Jurkat, Clone E6-1 (cell line): ENCODE data around the gene BRINP3.

Experiments
- DNase-seq: peaks from one replicate; pipeline ENCODE4 v3.0.0-alpha.2; 2011; ENCODE audit warnings: low read depth, low spot score
- H3K4me3 ChIP-seq: 2 replicates; pipeline ENCODE4 v1.5.1; 2011; ENCODE audit warnings: mild to moderate bottlenecking, low read length, control low read depth, moderate library complexity

The BRINP3 gene

GRCh38 chr1:190344454-190344853, 133.2 kb downstream of the BRINP3 start:
- no peak for DNase-seq

DNA sequence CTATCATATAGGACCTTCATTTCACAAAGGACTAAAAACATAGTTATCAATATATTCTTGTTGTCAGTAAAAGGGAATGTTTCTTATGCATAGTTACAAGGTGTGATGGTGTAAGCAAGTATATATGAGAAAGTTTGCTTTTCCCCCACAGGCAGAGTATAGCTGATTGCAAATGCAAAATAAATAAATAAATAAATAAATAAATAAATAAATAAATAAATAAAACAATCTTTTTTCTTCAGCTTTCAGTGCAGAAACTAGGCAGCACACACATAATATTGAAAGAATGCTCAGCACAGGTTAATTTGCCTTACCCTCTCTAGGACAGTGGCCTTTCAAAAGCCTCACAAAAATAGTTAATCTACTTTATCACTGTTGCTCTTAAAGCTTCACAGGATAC, 138.8 kb downstream of the BRINP3 start:
- H3K4me3 ChIP-seq, result no peak overlapping the region
- no peak for DNase-seq

More at GRCh38 chr1:190344454-190344853, 133.2 kb downstream of the BRINP3 start:
- H3K4me3 ChIP-seq, result no peak overlapping the region

DNA sequence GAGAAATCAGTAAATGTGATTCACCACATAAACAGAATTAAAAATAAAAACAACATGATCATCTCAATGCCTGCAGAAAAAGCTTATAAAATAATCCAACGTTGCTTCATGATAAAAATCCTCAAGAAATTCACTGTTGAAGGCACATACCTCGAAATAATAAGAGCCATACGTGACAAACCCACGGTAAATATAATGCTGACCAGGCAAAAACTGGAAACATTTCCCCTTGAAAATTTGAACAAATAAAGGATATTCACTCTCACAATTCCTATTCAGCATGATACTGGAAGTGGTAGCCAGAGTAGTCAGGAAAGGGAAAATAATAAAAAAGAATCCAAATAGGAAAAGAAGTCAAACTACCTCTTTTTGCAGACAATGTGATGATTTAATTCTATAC, 148.8 kb downstream of the BRINP3 start:
- DNase-seq, result no peak
- H3K4me3 ChIP-seq, result no peak overlapping the region

- no peak overlapping the region for H3K4me3 ChIP-seq
- DNase-seq, result no peak
Measured at GRCh38 chr1:190328361-190328760, 149.3 kb downstream of the BRINP3 start.

GRCh38 chr1:190327271-190327670, 150.4 kb downstream of the BRINP3 start:
- H3K4me3 ChIP-seq, result no peak overlapping the region
- DNase-seq, result no peak

GRCh38 chr1:190323530-190323929, 154.1 kb downstream of the BRINP3 start:
- no peak for DNase-seq
- no peak overlapping the region for H3K4me3 ChIP-seq

DNA sequence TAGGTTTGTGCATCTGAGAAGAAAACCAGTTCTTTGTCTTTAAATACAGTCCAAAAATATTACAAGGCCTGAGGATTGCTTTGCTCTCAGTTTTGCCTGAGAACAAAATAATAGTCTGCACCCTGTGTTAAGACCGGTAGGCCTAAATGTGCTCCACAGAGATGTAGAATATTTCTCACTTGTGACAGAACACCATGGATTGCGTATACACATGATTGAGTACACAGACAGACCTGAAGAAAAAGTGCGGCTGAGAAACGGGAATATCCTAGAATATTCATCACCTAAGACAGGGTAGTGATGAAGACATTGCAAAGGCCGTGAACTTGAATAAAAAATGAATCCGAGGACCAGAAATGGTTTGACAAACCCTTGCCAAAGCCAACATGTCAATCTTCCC, 155.4 kb downstream of the BRINP3 start:
- no peak for DNase-seq
- no peak overlapping the region for H3K4me3 ChIP-seq

DNA sequence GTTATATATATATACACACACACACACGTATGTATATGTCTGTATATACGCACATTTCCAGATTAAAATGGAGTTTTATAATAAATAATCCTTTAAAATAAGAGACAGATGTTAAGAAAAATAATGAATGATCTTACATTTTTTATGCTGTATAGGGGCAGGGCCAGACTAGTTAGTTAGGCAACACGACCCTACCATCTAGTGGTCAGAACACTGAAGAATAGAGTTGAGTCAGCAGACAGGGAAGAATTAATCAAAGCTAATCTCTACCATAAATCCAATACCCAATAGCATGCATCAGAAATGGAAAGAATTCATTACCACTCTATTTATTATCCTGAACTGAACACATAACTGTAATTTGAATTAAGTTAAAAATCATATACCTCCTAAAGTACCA, 156.7 kb downstream of the BRINP3 start:
- H3K4me3 ChIP-seq, result no peak overlapping the region
- DNase-seq, result no peak

DNA sequence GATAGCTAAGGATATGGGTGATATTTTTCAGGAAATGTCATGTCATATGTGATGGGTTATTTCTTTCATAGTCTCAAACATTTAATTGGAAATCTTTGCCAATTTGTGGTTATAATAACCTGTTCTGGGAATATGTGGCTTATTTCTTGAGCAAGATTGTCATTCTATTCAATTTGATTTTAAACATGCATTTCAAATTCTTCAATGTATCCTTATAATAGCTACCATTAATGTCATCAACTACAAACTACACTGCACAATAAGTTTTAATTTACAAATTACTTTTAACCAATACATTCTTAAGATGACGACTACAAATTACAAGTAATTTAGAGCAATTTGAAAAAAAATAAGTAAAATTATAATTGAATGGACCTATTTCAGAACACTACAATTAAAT, 164.9 kb downstream of the BRINP3 start:
- no peak for DNase-seq
- no peak overlapping the region for H3K4me3 ChIP-seq

DNA sequence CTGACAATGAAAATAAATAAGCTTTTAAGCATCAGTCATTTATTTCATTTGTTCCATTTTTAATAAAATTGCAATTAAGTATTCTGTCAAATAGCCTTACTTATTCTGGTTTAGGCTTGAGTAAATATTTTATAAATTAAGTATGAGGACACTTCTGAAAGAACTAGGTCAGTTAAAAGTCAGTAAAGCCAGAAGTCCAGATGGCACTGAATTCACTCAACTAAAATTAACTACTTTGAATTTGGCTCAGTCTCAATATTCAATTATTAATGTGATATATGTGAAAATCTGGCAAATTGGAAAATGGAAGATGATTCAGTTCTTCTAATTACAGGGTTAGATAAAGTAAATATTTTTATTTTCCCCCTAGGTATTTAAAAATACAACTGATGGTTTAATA, 174.2 kb downstream of the BRINP3 start:
- H3K4me3 ChIP-seq, result no peak overlapping the region
- DNase-seq, result no peak

GRCh38 chr1:190296453-190296852, 181.2 kb downstream of the BRINP3 start:
- DNase-seq, result no peak
- H3K4me3 ChIP-seq, result no peak overlapping the region

DNA sequence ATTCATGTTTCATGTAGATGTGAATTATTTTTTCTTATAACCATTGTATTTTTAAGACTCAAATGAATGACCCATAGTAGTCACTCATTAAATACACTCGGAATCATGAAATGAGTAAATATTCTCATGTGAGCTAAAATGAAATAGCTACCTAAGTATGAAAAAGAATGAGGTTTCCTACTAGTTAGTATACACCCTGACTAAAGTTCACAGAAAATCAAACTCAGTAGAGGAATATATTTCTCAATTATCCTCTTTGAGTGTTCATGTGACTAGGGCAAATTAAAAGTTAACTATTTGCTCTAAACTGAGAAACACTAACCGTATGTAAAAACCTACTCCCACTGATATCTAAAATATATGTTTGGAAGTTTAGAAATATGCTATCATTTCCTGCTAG, 187.8 kb downstream of the BRINP3 start:
- DNase-seq, result no peak
- H3K4me3 ChIP-seq, result no peak overlapping the region

DNA sequence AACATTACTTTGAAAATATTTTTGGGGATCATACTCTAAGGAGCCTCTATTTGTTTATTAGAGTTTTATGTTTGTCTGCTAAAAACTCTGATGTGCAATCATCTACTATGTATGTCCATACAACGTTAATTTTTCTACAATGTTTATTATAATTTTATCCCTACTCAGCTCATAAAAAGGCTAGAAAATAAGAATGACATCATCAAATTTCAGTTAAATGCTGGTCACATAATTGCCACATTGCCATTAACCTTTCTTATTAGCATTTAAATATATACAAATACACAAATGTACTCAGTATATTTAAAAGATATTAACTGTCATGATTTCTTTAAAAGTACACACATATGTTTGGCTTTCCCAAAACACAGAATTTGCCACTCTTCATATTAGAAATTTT, 191.6 kb downstream of the BRINP3 start:
- no peak for DNase-seq
- H3K4me3 ChIP-seq, result no peak overlapping the region

- DNase-seq, result no peak
- H3K4me3 ChIP-seq, result no peak overlapping the region
Measured at GRCh38 chr1:190277107-190277506, 200.6 kb downstream of the BRINP3 start.

- DNase-seq, result no peak
- no peak overlapping the region for H3K4me3 ChIP-seq
Measured at GRCh38 chr1:190274721-190275120, 202.9 kb downstream of the BRINP3 start.

GRCh38 chr1:190273161-190273560, 204.5 kb downstream of the BRINP3 start:
- H3K4me3 ChIP-seq, result no peak overlapping the region
- no peak for DNase-seq

DNA sequence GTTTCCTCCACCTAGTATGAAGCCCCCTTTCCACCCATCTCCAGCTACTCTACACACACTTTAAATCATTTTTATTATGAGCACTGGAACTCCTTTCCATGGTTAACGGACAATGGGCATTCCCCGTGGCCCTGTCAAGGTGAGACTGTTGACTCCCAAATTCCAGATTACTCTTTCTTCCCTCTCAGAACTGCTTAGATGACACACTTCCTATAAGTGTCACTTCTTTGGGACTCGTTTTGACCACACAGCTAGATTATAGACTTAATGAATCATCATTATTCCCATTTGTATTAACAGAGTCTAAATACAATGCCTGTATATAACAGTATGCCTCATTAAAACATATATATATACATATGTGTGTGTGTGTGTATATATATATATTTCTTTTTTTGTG, 215.1 kb downstream of the BRINP3 start:
- no peak overlapping the region for H3K4me3 ChIP-seq

GRCh38 chr1:190259424-190259823, 218.2 kb downstream of the BRINP3 start:
- no peak for DNase-seq

More for the DNA sequence above, 215.1 kb downstream of the BRINP3 start:
- no peak for DNase-seq

GRCh38 chr1:190258003-190258402, 219.7 kb downstream of the BRINP3 start:
- no peak for DNase-seq

More at GRCh38 chr1:190259424-190259823, 218.2 kb downstream of the BRINP3 start:
- no peak overlapping the region for H3K4me3 ChIP-seq

GRCh38 chr1:190252046-190252445, 225.6 kb downstream of the BRINP3 start:
- no peak for DNase-seq
- H3K4me3 ChIP-seq, result no peak overlapping the region

More at GRCh38 chr1:190258003-190258402, 219.7 kb downstream of the BRINP3 start:
- H3K4me3 ChIP-seq, result no peak overlapping the region

DNA sequence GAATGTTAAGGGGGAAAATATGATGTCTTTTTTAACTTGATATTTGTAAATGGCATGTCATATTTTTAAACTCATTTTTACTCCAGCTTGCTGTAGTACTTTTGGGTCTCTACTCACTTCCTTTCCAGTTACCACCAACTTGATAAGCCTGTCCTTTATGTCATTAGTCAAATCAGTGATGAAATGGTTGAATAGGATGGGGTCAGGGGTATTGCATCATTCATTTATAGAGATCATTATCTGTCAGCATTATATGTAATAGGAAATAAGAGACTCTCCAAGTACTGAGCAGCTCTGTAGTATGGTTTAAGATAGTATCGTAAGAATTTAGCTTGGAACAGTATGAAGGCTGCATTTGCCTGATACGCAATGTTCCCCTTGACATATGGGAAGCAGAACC, 227.3 kb downstream of the BRINP3 start:
- H3K4me3 ChIP-seq, result no peak overlapping the region
- no peak for DNase-seq

DNA sequence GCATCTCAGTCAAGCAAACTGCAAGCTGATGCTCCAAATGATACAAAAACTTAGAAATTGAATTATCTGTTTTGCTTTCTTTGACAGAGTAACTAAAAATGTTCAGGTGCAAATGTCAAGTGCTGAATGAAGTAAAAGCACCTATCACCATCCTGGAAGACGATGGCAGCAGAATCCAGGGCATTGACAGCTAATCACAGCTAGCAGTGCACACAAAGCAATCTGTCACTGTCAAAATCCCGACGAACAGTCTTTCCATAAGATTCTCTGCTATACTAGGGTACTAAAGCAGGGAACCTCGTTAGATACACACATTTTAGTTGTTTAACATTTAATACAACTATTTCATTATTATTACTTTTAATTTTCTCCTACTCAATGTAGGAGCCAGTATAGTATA, 233.3 kb downstream of the BRINP3 start:
- H3K4me3 ChIP-seq, result no peak overlapping the region
- DNase-seq, result no peak
